H1 (cell line): Measurements from ENCODE around the gene MSI2. TPM values are rescaled to one million over a fixed set of nuclear protein-coding genes. Genes with fewer than 3 reads are reported as not detected.
A peak's percentile ranks its signal among the peaks of the same experiment; 100 is the strongest.

ENCODE experiments used
- CTCF ChIA-PET: fragments of 300-600 bp; sonication (Branson Sonifier 250); formaldehyde crosslinking; loops from one replicate; lab custom pipeline; 2021; ENCODE audit not compliant: partially characterized antibody; lab: Charles Lee
- POLR2A ChIA-PET: fragments of 300-600 bp; sonication (Branson Sonifier 250); formaldehyde crosslinking; loops from one replicate; lab custom pipeline; 2021; ENCODE audit warnings: inconsistent platforms; ENCODE audit not compliant: partially characterized antibody; lab: Charles Lee
- DNase-seq, 2 experiments: peaks; one replicate each; pipeline versions ENCODE4 v3.0.0 to v3.0.0-alpha.2; 2010 to 2022; ENCODE audit warnings: low spot score in 2 of 2, low read depth in 1 of 2, mixed read lengths in 1 of 2
- FAIRE-seq: peaks from 2 replicates; lab custom pipeline; 2011; peaks lifted over from hg19 to GRCh38; lab: Jason Lieb, UNC
- H2AFZ ChIP-seq: 2 replicates; pipeline ENCODE4 v1.8.1; 2012; ENCODE audit warnings: low read length, inconsistent platforms
- H2AK5ac ChIP-seq: 2 replicates; pipeline ENCODE4 v1.6.1; 2013; ENCODE audit warnings: low read depth, low read length
- H2BK120ac ChIP-seq: replicated peaks from 2 replicates; pipeline ENCODE3; 2013; ENCODE audit warnings: low read depth, low read length, inconsistent platforms
- H2BK12ac ChIP-seq: 2 replicates; pipeline ENCODE4 v1.6.1; 2013; ENCODE audit warnings: low read depth, low read length
- H2BK15ac ChIP-seq: 2 replicates; pipeline ENCODE4 v1.6.1; 2013; ENCODE audit warnings: low read length
- H2BK20ac ChIP-seq: 2 replicates; pipeline ENCODE4 v1.6.1; 2013; ENCODE audit warnings: low read length
- H2BK5ac ChIP-seq: 2 replicates; pipeline ENCODE4 v1.6.1; 2013; ENCODE audit warnings: low read depth, low read length
- H3K14ac ChIP-seq: 2 replicates; pipeline ENCODE4 v1.6.1; 2013; ENCODE audit warnings: inconsistent platforms; ENCODE audit not compliant: insufficient read length
- H3K18ac ChIP-seq: 2 replicates; pipeline ENCODE4 v1.6.1; 2013; ENCODE audit warnings: low read length; ENCODE audit errors: extremely low read depth
- H3K23ac ChIP-seq: 2 replicates; pipeline ENCODE4 v1.6.1; 2013; ENCODE audit warnings: inconsistent platforms; ENCODE audit not compliant: insufficient read length
- H3K23me2 ChIP-seq: 2 replicates; pipeline ENCODE4 v1.6.1; 2013; ENCODE audit warnings: low read depth, low read length
- H3K27ac ChIP-seq: 2 replicates; pipeline ENCODE4 v1.6.1; 2011; ENCODE audit warnings: low read depth, low read length, inconsistent platforms
- H3K27me3 ChIP-seq, 4 experiments: replicated peaks in 1 of 4; 1 replicate in 1 of 4; 2 replicates in 3 of 4; pipeline versions ENCODE4 v1.6.1 to v1.8.1; 2011 to 2013; ENCODE audit warnings: low read length in 3 of 4, mild to moderate bottlenecking in 3 of 4, inconsistent platforms in 2 of 4, mixed read lengths in 2 of 4, moderate library complexity in 1 of 4; ENCODE audit not compliant: control insufficient read depth in 3 of 4, insufficient read depth in 3 of 4; ENCODE audit errors: extremely low read depth in 1 of 4
- H3K36me3 ChIP-seq, 4 experiments: 2 replicates each; pipeline versions ENCODE4 v1.6.1 to v1.8.1; 2011 to 2013; ENCODE audit warnings: mild to moderate bottlenecking in 4 of 4, low read length in 3 of 4, moderate library complexity in 2 of 4, control low read depth in 1 of 4, inconsistent platforms in 1 of 4; ENCODE audit not compliant: insufficient read depth in 4 of 4, control insufficient read depth in 2 of 4
- H3K4ac ChIP-seq: replicated peaks from 2 replicates; pipeline ENCODE3; 2013; ENCODE audit warnings: low read length, low read depth, mixed read lengths, inconsistent platforms; ENCODE audit not compliant: insufficient read length
- H3K4me1 ChIP-seq, 4 experiments: replicated peaks in 1 of 4; 1 replicate in 1 of 4; 2 replicates in 3 of 4; pipeline versions ENCODE4 v1.6.1 to v1.8.1; 2011 to 2013; ENCODE audit warnings: low read length in 3 of 4, inconsistent platforms in 2 of 4, mixed read lengths in 1 of 4; ENCODE audit not compliant: insufficient read depth in 4 of 4, control insufficient read depth in 3 of 4
- H3K4me2 ChIP-seq, 2 experiments: 2 replicates each; pipeline versions ENCODE4 v1.6.1 to v1.8.1; 2011 to 2013; ENCODE audit warnings: low read depth in 2 of 2, low read length in 2 of 2, control low read depth in 1 of 2, inconsistent platforms in 1 of 2, mild to moderate bottlenecking in 1 of 2; ENCODE audit not compliant: insufficient read depth in 1 of 2
- H3K4me3 ChIP-seq, 4 experiments: fragments of 200-600, 300-600 bp in 1 of 4; sonication (generic), shearing (Covaris generic), sonication (Bioruptor Twin) in 1 of 4; 2 replicates each; pipeline versions ENCODE4 v1.5.1 to v1.8.1; 2011 to 2016; ENCODE audit warnings: low read length in 4 of 4, low read depth in 3 of 4, control low read depth in 2 of 4, inconsistent platforms in 2 of 4, mild to moderate bottlenecking in 2 of 4, mixed read lengths in 1 of 4, moderate library complexity in 1 of 4; ENCODE audit not compliant: insufficient read depth in 2 of 4; ENCODE audit errors: extremely low read depth in 1 of 4
- H3K56ac ChIP-seq: replicated peaks from 2 replicates; pipeline ENCODE3; 2013; ENCODE audit warnings: low read depth, mild to moderate bottlenecking, mixed read lengths, low read length, inconsistent platforms; ENCODE audit not compliant: insufficient read length
- H3K79me1 ChIP-seq: 2 replicates; pipeline ENCODE4 v1.6.1; 2013; ENCODE audit warnings: low read depth, low read length, control low read depth
- H3K79me2 ChIP-seq, 2 experiments: 2 replicates each; pipeline versions ENCODE4 v1.6.1 to v1.8.1; 2012 to 2013; ENCODE audit warnings: low read length in 2 of 2, mild to moderate bottlenecking in 2 of 2, inconsistent platforms in 1 of 2; ENCODE audit not compliant: insufficient read depth in 2 of 2, control insufficient read depth in 1 of 2
- H3K9ac ChIP-seq, 4 experiments: replicated peaks in 1 of 4; 1 replicate in 1 of 4; 2 replicates in 3 of 4; pipeline versions ENCODE4 v1.6.1 to v1.8.1; 2011 to 2013; ENCODE audit warnings: low read depth in 3 of 4, low read length in 3 of 4, control low read depth in 2 of 4, mild to moderate bottlenecking in 2 of 4, moderate library complexity in 2 of 4, inconsistent platforms in 1 of 4; ENCODE audit errors: extremely low read depth in 1 of 4
- H3K9me3 ChIP-seq, 2 experiments: 2 replicates each; pipeline versions ENCODE4 v1.6.1 to v1.8.1; 2012 to 2013; ENCODE audit warnings: mild to moderate bottlenecking in 2 of 2, moderate library complexity in 2 of 2, control low read depth in 1 of 2, inconsistent platforms in 1 of 2, low read depth in 1 of 2, low read length in 1 of 2, mixed read lengths in 1 of 2; ENCODE audit not compliant: insufficient read depth in 2 of 2
- H4K20me1 ChIP-seq, 2 experiments: replicated peaks in 1 of 2; 2 replicates each; pipeline versions ENCODE3 to v1.8.1; 2011 to 2013; ENCODE audit warnings: inconsistent platforms in 2 of 2, low read length in 2 of 2, mild to moderate bottlenecking in 1 of 2; ENCODE audit not compliant: insufficient read depth in 2 of 2, control insufficient read depth in 1 of 2
- H4K5ac ChIP-seq: 2 replicates; pipeline ENCODE4 v1.6.1; 2013; ENCODE audit warnings: low read length, low read depth, mixed read lengths, inconsistent platforms; ENCODE audit not compliant: insufficient read length
- H4K8ac ChIP-seq: 2 replicates; pipeline ENCODE4 v1.8.0; 2013; ENCODE audit warnings: mild to moderate bottlenecking, moderate library complexity, low read length, inconsistent platforms; ENCODE audit not compliant: insufficient read depth; ENCODE audit errors: extremely low read depth
- H4K91ac ChIP-seq: replicated peaks from 2 replicates; pipeline ENCODE3; 2013; ENCODE audit warnings: low read length, mixed read lengths, inconsistent platforms; ENCODE audit not compliant: insufficient read length
- CTBP2 ChIP-seq: IDR thresholded peaks from 2 replicates; pipeline ENCODE4 v1.7.0; 2011; ENCODE audit warnings: borderline replicate concordance, mild to moderate bottlenecking, moderate library complexity, mixed read lengths, low read length; ENCODE audit not compliant: insufficient read depth, insufficient read length
- EP300 ChIP-seq, 2 experiments: IDR thresholded peaks; 1 replicate in 1 of 2; 2 replicates in 1 of 2; pipeline ENCODE4 v1.6.1; 2011 to 2012; ENCODE audit warnings: low read depth in 2 of 2, low read length in 2 of 2, mild to moderate bottlenecking in 2 of 2, borderline replicate concordance in 1 of 2, inconsistent platforms in 1 of 2, moderate library complexity in 1 of 2
- KDM4A ChIP-seq: IDR thresholded peaks from one replicate; pipeline ENCODE4 v1.7.1; 2012; ENCODE audit warnings: low read depth, mild to moderate bottlenecking, moderate library complexity, low read length, inconsistent platforms; ENCODE audit not compliant: severe bottlenecking
- SIN3A ChIP-seq, 2 experiments: IDR thresholded peaks in 1 of 2; conservative IDR thresholded peaks in 1 of 2; 2 replicates each; pipeline ENCODE4 v1.6.1; 2011 to 2012; ENCODE audit warnings: low read length in 2 of 2, improper control_type of control experiment in 1 of 2, low read depth in 1 of 2, mild to moderate bottlenecking in 1 of 2
- SP1 ChIP-seq: IDR thresholded peaks from 2 replicates; pipeline ENCODE4 v1.6.1; 2011; ENCODE audit warnings: low read depth, low read length
- SP2 ChIP-seq: IDR thresholded peaks from 2 replicates; pipeline ENCODE4 v1.6.1; 2012; ENCODE audit warnings: mild to moderate bottlenecking, low read length, inconsistent platforms
- SRF ChIP-seq: IDR thresholded peaks from 2 replicates; pipeline ENCODE4 v1.6.1; 2011; ENCODE audit warnings: mild to moderate bottlenecking, low read depth, low read length, moderate library complexity
- TAF1 ChIP-seq: IDR thresholded peaks from 2 replicates; pipeline ENCODE4 v1.6.1; 2011; ENCODE audit warnings: mild to moderate bottlenecking, low read depth, low read length
- TAF7 ChIP-seq: optimal IDR thresholded peaks from 2 replicates; pipeline ENCODE3; 2011; ENCODE audit warnings: low read depth, mild to moderate bottlenecking, inconsistent platforms, low read length, moderate library complexity, borderline replicate concordance
- TEAD4 ChIP-seq: IDR thresholded peaks from 2 replicates; pipeline ENCODE4 v1.6.1; 2012; ENCODE audit warnings: low read depth, low read length, inconsistent platforms, mixed read lengths
- WGBS, 2 experiments: shearing (Covaris generic) in 1 of 2; methylation state at CpG; one replicate each; pipeline versions ENCODE4 v1.1.6 to v1.1.7; 2013 to 2015; ENCODE audit warnings: low lambda C conversion rate in 2 of 2, mixed read lengths in 2 of 2, inconsistent platforms in 1 of 2, low coverage in 1 of 2, missing lambda C conversion rate in 1 of 2; ENCODE audit not compliant: insufficient replicate concordance in 2 of 2, insufficient coverage in 1 of 2, insufficient read length in 1 of 2; ENCODE audit errors: extremely low coverage in 1 of 2, missing lambda C conversion rate in 1 of 2; 5-methylcytosine and 5-hydroxymethylcytosine counted together
- polyA plus RNA-seq, 7 experiments: library from polyadenylated mRNA; depleted of rRNA in 3 of 7; stranded (reverse) in 5 of 7; unstranded in 2 of 7; fragments of >200 nt in 5 of 7; fragments of 200-250 nt in 2 of 7; gene quantifications; 1 replicate in 5 of 7; 2 replicates in 1 of 7; 4 replicates in 1 of 7; pipeline versions ENCODE4 v1.2.1 to v1.2.3, GENCODE V29; 2011 to 2013; ENCODE audit warnings: missing spikeins in 2 of 7, mixed read lengths in 2 of 7
- total RNA-seq: library from RNA; stranded (reverse); fragmentation: NEBNext Ultra II Directional; extraction: Animal tissue kit (Norgen Biotek cat#: 25700); gene quantifications from 2 replicates; pipeline ENCODE4 v1.2.1, GENCODE V29; 2021

MSI2 gene
- total and polyA plus RNA-seq, 2 of the 8 experiments (the other 6 are each of a cell fraction or from before 2014, with no cell fraction given), result 36.7 to 80.6 TPM

- 7% methylated on average over 4 of the region's 4 CpGs; no CpG with 5 or more reads in 1 of the 2 experiments for WGBS, 2 experiments
- DNase-seq, result peak in 1 of 2 experiments; percentile 42
- Histone ChIP-seq H3K79me2 (peaks cover 0 to 54% of the 10 kb centered on the region in 2 experiments; a peak in 2 of 4 replicates), H4K20me1 (peaks cover 11 to 13% of the 10 kb centered on the region in 2 experiments), H3K56ac (no peak overlapping the region), H2AFZ (no peak overlapping the region), H3K79me1 (peaks cover 7% of the 10 kb centered on the region), H3K4me1 (peaks cover 2 to 34% (median 6%) of the 10 kb centered on the region in 4 experiments; a peak in 6 of 7 replicates), H3K14ac (no peak overlapping the region), H2BK5ac (no peak overlapping the region), H4K5ac (no peak overlapping the region), H2BK15ac (no peak overlapping the region), H2BK120ac (no peak overlapping the region), H3K18ac (peak overlapping the region; percentile 21; the same call in 1 of the 2 replicates), H3K27ac (peak overlapping the region; percentile 53), H3K23ac (no peak overlapping the region), H3K9ac (peak overlapping the region in 3 of 4 experiments; percentile 34 to 42 (median 35); a peak in 4 of 7 replicates), H3K27me3 (peaks cover 2 to 6% (median 5%) of the 10 kb centered on the region in 4 experiments; a peak in 6 of 7 replicates), H3K4me3 (peak overlapping the region; percentile 20 to 94 (median 50); a peak in 5 of 8 replicates), H3K23me2 (peaks cover 17% of the 10 kb centered on the region), H4K8ac (no peak overlapping the region), H2AK5ac (peak overlapping the region; percentile 70; the same call in 1 of the 2 replicates), H3K36me3 (peaks cover 10 to 51% (median 25%) of the 10 kb centered on the region in 4 experiments; a peak in 7 of 8 replicates), H3K9me3 (no peaks in the 10 kb centered on the region), H3K4me2 (peak overlapping the region; percentile 79 to 99), H4K91ac (no peak overlapping the region), H2BK12ac (no peak overlapping the region; the same call in 1 of the 2 replicates), H3K4ac (no peak overlapping the region), H2BK20ac (no peak overlapping the region)
- CTCF ChIA-PET, result interaction anchor here (0.6 to 2.9 kb wide), 9 partner anchors 12 to 216 kb away, joined by 3 to 15 read pairs (median 4); no protein-coding TSS in a partner anchor
- TF ChIP-seq SIN3A (conservative IDR thresholded peaks at IDR 0.05 in 1 of 2, IDR thresholded peaks at IDR 0.05 in 1 of 2; ENCODE audit: low read depth in 1 of 2, low read length in 2 of 2) (0 out of 4 replicates have a peak, but pooled peaks of 1 of the 2 experiments have one; percentile 16), KDM4A (no peak), EP300 (IDR thresholded peaks at IDR 0.05; ENCODE audit: borderline replicate concordance in 1 of 2, low read depth in 2 of 2, low read length in 2 of 2) (peak in 1 of 2 experiments; percentile 84; a peak in 1 of 3 replicates), SRF (no peak), TEAD4 (no peak), TAF1 (no peak), SP2 (no peak), TAF7 (no peak), SP1 (no peak), CTBP2 (no peak)
- FAIRE-seq, result no peak
- POLR2A ChIA-PET, result interaction anchor here (1.3 to 5.3 kb wide), 5 partner anchors 8 to 29 kb away, joined by 3 to 22 read pairs (median 4); no protein-coding TSS in a partner anchor
Measured at GRCh38 chr17:57259817-57260216, 3.5 kb downstream of the MSI2 start.
